ENCODE data around the gene CCDC150.
"Not testable (repeated sequence)": the region's sequence is repeated elsewhere in the genome, so short reads cannot be mapped to it uniquely, and the experiment has no call there.

CCDC150 gene

GRCh38 chr2:196718419-196719109 is 79.0 kb downstream of the CCDC150 start:
- DNase-seq: no peak

GRCh38 chr2:196719110-196719872 is 79.8 kb downstream of the CCDC150 start:
- no peak for DNase-seq

GRCh38 chr2:196723571-196723970 is 84.1 kb downstream of the CCDC150 start:
- no peak for DNase-seq

GRCh38 chr2:196725218-196725617 is 85.7 kb downstream of the CCDC150 start:
- DNase-seq: no peak

GRCh38 chr2:196725882-196726281 is 86.4 kb downstream of the CCDC150 start:
- no peak for DNase-seq

GRCh38 chr2:196729418-196729817 is 89.9 kb downstream of the CCDC150 start:
- DNase-seq: no peak

- not testable (repeated sequence) for DNase-seq
Measured at GRCh38 chr2:196736646-196737045, 97.1 kb downstream of the CCDC150 start.

- no peak for DNase-seq
Measured at GRCh38 chr2:196737046-196737445, 97.5 kb downstream of the CCDC150 start.

- no peak for DNase-seq
Measured at GRCh38 chr2:196739031-196739430, 99.5 kb downstream of the CCDC150 start.

GRCh38 chr2:196742216-196742615 is 102.7 kb downstream of the CCDC150 start:
- DNase-seq: no peak

GRCh38 chr2:196742685-196743084 is 103.2 kb downstream of the CCDC150 start:
- no peak for DNase-seq

GRCh38 chr2:196743165-196743564 is 103.7 kb downstream of the CCDC150 start:
- no peak for DNase-seq

GRCh38 chr2:196745711-196746110 is 106.2 kb downstream of the CCDC150 start:
- DNase-seq: no peak

- DNase-seq: no peak
Measured at GRCh38 chr2:196747400-196747799, 107.9 kb downstream of the CCDC150 start.

- no peak for DNase-seq
Measured at GRCh38 chr2:196748123-196748522, 108.6 kb downstream of the CCDC150 start.

GRCh38 chr2:196750291-196750923 is 110.9 kb downstream of the CCDC150 start:
- DNase-seq: no peak

- DNase-seq: peak; percentile 95 to 98
Measured at GRCh38 chr2:196750977-196751631, 111.6 kb downstream of the CCDC150 start.

GRCh38 chr2:196758474-196759377 is 119.2 kb downstream of the CCDC150 start:
- peak; percentile 34 to 62 for DNase-seq

GRCh38 chr2:196759378-196759706 is 119.8 kb downstream of the CCDC150 start:
- DNase-seq: no peak

- no peak for DNase-seq
Measured at GRCh38 chr2:196767101-196767500, 127.6 kb downstream of the CCDC150 start.
